ENCODE results near the gene RNF32.

DNA sequence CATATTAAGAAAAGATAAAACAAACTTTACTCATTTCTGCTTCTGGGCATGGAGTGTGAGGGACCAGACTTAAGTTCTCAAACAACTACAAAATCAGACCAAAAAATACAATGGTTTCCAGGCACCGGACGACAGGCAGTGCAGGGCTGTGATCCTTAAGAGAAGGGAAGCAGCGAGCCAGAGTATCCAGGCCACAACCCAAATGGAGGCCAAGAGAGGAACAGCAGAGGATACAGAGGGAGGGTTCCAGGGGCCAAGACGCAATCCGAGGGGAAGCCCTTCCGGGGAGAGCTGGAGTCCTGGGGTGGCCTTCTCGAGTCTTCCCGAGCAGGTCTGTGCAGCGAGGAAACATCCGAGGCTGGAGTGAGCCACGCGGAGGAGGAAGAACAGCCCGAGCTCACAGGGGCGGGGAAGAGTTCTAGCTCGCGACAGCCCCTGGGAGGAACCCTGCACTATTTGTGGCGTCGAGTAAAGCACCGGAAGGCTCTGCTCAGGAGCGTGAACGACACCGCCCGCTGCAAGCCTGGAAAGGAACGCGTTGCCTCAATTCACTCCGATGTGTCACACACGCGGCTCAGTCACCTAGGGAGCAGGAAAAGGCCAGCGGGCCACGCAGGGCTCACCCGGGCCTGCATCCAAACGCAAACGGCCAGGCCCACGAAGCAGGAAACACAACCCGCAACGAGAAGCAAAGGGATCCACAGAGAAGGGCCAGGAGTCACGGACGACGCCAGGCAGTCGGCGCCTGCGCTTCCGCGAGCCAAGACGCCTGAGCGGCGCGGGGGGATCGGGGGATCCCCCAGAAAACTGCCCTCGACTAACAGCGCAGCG is 933 bp upstream of the RNF32 start:
- TF ChIP-seq CTCF (IDR thresholded peaks at IDR 0.05; ENCODE audit: low read length) (no peak), EZH2 (IDR thresholded peaks at IDR 0.05; ENCODE audit: borderline replicate concordance, low read length) (no peak)
